IMR-90 (cell line): ENCODE measurements around the gene RNF144B.

Source experiments
- CEBPB ChIP-seq: IDR thresholded peaks from 2 replicates; pipeline ENCODE4 v1.6.1; 2012; ENCODE audit warnings: low read depth, low read length, improper control_type of control experiment
- CHD1 ChIP-seq: IDR thresholded peaks from 2 replicates; pipeline ENCODE4 v1.6.1; 2012; ENCODE audit warnings: low read depth, low read length, improper control_type of control experiment
- CTCF ChIP-seq: conservative IDR thresholded peaks from 2 replicates; pipeline ENCODE4 v1.5.1; 2012; ENCODE audit warnings: mild to moderate bottlenecking, low read depth, low read length, improper control_type of control experiment
- MAZ ChIP-seq: IDR thresholded peaks from 2 replicates; pipeline ENCODE4 v1.6.1; 2012; ENCODE audit warnings: low read depth, mild to moderate bottlenecking, low read length, improper control_type of control experiment, moderate library complexity, borderline replicate concordance
- POLR2A ChIP-seq: IDR thresholded peaks from 2 replicates; pipeline ENCODE4 v1.6.1; 2012; ENCODE audit warnings: mild to moderate bottlenecking, low read depth, low read length
- RCOR1 ChIP-seq: IDR thresholded peaks from 2 replicates; pipeline ENCODE4 v1.6.1; 2012; ENCODE audit warnings: mild to moderate bottlenecking, low read length, improper control_type of control experiment; ENCODE audit not compliant: insufficient replicate concordance
- SMC3 ChIP-seq: fragments of 150-350 bp; IDR thresholded peaks from 2 replicates; pipeline ENCODE4 v1.6.1; 2016; ENCODE audit warnings: low read depth, mild to moderate bottlenecking, antibody characterized with exemption, low read length, moderate library complexity

GRCh38 chr6:18352001-18352400, 35.1 kb upstream of the RNF144B start:
- TF ChIP-seq CTCF: no peak
- no peak for TF ChIP-seq SMC3
- TF ChIP-seq CEBPB: no peak
- TF ChIP-seq POLR2A: no peak
- TF ChIP-seq MAZ: no peak
- TF ChIP-seq RCOR1: no peak
- TF ChIP-seq CHD1: no peak
